CD4-positive, alpha-beta T cell treated with Interferon alpha-2 for 1 hour (primary cell): ENCODE measurements around the gene NUDT14.

Experiments used
- DNase-seq, 2 donors: peaks; one replicate each; pipeline ENCODE4 v3.0.0-alpha.2; 2020 to 2022

The NUDT14 gene

GRCh38 chr14:105211758-105212089 lies 30.6 kb upstream of the NUDT14 start:
- no peak for DNase-seq

- no peak for DNase-seq
These were observed 30.1 kb upstream of the NUDT14 start for GRCh38 chr14:105211086-105211757.

GRCh38 chr14:105210266-105211025 lies 29.3 kb upstream of the NUDT14 start:
- no peak for DNase-seq

GRCh38 chr14:105209646-105210045 lies 28.5 kb upstream of the NUDT14 start:
- DNase-seq = no peak

GRCh38 chr14:105209091-105209490 lies 28.0 kb upstream of the NUDT14 start:
- no peak for DNase-seq

GRCh38 chr14:105208738-105209075 lies 27.6 kb upstream of the NUDT14 start:
- no peak for DNase-seq

- no peak for DNase-seq
These were observed 27.1 kb upstream of the NUDT14 start for GRCh38 chr14:105207996-105208737.

- DNase-seq = no peak
These were observed 26.4 kb upstream of the NUDT14 start for GRCh38 chr14:105207460-105207901.

- no peak for DNase-seq
These were observed 25.8 kb upstream of the NUDT14 start for GRCh38 chr14:105206873-105207272.

GRCh38 chr14:105205673-105206208 lies 24.6 kb upstream of the NUDT14 start:
- no peak for DNase-seq

GRCh38 chr14:105204931-105205672 lies 24.0 kb upstream of the NUDT14 start:
- DNase-seq = no peak

GRCh38 chr14:105204206-105204930 lies 23.3 kb upstream of the NUDT14 start:
- no peak for DNase-seq

GRCh38 chr14:105203701-105204100 lies 22.6 kb upstream of the NUDT14 start:
- DNase-seq = no peak

GRCh38 chr14:105203057-105203531 lies 22.0 kb upstream of the NUDT14 start:
- peak; percentile 54 to 65 for DNase-seq

GRCh38 chr14:105201925-105202513 lies 20.9 kb upstream of the NUDT14 start:
- peak; percentile 20 to 36 for DNase-seq

GRCh38 chr14:105201156-105201924 lies 20.2 kb upstream of the NUDT14 start:
- DNase-seq = no peak

GRCh38 chr14:105200641-105201040 lies 19.5 kb upstream of the NUDT14 start:
- DNase-seq = no peak

GRCh38 chr14:105200074-105200473 lies 19.0 kb upstream of the NUDT14 start:
- DNase-seq = no peak

GRCh38 chr14:105199093-105199492 lies 18.0 kb upstream of the NUDT14 start:
- no peak for DNase-seq

- no peak for DNase-seq
These were observed 17.5 kb upstream of the NUDT14 start for GRCh38 chr14:105198588-105198987.

GRCh38 chr14:105197211-105197641 lies 16.1 kb upstream of the NUDT14 start:
- no peak for DNase-seq
